Islet precursor cell (in vitro differentiated cells): ENCODE measurements around the gene NTF3.

ENCODE experiments used
- DNase-seq: peaks from one replicate; pipeline ENCODE4 v3.0.0-alpha.2; 2018

NTF3 gene

GRCh38 chr12:5432011-5432400 lies at the start of gene NTF3:
TSS of gene NTF3 (plus strand) at chr12:5432108. CDS start at chr12:5432325, 217 bp downstream.
- peak; percentile 75 for DNase-seq

DNA sequence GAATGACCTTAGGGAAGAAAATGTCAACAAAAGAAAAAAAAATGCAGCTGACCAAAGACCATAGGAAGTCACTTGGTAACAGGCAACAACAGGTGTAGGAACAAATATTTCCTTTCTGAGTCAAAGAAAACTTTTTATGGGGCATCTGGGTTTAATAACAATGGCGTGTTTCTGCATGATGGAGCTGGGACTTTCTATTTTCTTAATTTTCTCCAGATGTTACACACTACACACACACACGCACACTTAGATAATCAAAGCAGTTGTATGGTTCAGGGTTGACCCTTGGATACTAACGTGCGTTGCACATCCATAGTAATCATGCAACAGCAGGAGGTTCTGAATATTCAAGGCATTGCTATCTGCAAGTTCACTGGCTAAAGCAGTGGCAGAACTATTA lies 47.9 kb upstream of the NTF3 start:
- DNase-seq: no peak

- DNase-seq: peak; percentile 31
These were observed 43.0 kb upstream of the NTF3 start for GRCh38 chr12:5388581-5389535.

- peak; percentile 41 for DNase-seq
These were observed 41.6 kb upstream of the NTF3 start for GRCh38 chr12:5390174-5390799.

DNA sequence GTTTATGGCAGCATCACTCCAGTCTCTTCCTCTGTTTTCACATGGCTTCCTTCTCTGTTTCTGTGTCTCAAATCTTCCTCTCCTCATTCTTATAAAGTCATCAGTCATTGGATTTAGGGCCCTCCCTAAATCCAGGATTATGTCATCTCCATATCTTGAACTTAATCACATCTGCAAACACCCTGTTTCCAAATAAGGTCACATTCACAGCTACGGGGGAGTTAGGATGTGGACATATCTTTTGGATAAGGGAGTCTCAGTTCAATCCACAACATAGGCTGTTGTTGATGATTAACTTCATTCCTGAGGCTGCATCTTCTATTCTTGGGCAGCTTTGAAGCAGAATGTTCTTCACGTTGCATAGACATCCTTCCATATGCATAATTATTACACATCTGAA lies 40.3 kb upstream of the NTF3 start:
- peak; percentile 1 for DNase-seq

DNA sequence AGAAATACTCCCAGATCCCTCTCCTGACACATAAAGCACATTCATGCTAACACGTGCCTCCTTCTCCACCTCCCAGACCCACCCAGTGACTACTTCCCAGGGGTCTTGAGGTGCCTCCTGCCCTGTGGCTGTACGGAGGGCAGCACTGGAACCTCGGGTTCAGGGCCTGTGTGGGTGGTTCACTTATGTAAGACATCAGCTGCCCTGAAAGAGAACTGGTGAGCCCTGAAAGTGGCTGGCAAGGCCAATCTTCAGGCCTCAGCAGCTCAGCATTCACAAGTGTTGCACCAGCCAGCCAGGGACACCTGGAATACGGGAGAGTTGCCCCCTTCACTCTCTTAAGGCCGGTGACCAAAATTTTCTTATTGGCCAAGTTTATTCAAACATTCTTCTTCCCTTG lies 38.9 kb upstream of the NTF3 start:
- peak; percentile 37 for DNase-seq

- DNase-seq: no peak
These were observed 36.3 kb upstream of the NTF3 start for GRCh38 chr12:5395443-5396271.

GRCh38 chr12:5396541-5396940 lies 35.4 kb upstream of the NTF3 start:
- no peak for DNase-seq

GRCh38 chr12:5399266-5399665 lies 32.6 kb upstream of the NTF3 start:
- no peak for DNase-seq

GRCh38 chr12:5402009-5402935 lies 29.6 kb upstream of the NTF3 start:
- DNase-seq: no peak

DNA sequence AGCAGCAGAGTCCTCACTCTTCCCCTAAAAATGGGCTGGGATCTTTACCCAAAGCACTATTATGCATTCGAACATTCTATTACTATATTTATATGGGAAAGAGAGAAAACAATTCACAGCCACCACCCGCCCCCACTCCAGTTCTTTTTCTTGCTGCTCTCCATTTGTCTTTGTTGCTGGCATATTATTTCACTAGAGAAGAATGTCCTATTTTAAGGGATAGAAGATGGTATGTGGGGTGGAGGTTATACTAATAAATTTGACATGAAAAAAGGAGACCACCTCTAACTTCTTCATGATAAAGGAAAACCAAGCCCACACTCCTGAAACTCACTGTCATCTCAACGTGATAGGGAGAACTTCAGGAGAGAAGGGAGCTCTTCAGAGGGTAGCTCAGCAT lies 28.5 kb upstream of the NTF3 start:
- DNase-seq: no peak

DNA sequence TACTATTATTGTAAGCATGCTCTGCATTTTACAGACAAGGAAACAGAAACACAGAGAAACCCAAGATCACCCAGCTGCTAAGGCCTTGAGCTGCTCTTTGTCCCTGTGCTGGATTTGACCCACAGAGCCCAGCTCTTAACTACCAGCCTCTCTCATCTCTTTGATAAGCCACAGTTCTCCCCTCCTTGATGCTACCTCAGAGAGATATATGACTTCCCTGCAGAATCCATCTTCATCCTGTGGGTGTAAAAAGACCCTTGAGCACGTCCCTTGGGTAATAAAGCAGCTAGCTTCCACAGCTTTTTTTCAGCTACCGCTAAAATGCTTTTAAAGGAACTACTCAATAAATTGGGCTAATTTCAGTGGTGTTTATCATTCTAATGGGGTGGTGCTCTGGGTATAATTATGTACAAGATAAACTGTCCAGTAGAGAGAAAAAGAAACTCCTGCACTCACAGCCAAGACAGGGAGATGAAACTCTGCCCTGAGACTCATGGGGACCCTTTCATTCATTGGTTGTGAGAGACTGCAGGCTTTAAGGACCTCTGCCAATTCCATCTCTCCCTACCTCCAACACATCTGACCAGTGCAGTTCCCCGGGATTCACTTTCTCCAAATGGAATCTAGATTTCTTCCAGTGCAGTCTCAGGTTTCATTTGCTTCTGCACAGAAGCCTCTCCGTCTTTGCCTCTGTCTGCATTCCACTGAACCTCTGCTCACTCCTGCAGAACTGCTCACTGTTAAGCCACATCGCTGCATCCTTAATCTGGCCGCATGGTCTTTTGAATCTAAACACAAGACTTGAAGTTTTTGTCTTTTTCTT lies 24.7 kb upstream of the NTF3 start:
- DNase-seq: no peak

DNA sequence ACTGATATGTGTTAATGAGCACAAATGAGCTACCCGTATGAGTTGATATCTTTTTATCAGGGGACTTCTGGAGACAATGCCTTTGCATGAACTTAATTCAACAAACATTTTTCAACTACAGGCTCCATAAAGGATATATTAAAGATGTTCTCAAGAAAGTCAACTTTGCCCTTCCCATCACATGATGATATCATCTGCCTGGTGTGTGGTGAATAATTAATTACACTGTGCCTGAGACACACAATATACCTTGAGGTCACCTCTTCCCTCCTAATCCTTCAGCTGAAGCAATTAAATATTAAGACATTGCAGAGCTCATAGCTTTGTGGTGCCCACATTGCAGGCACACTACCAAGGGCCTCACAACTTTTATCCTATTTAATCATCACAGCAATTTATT lies 22.3 kb upstream of the NTF3 start:
- no peak for DNase-seq

DNA sequence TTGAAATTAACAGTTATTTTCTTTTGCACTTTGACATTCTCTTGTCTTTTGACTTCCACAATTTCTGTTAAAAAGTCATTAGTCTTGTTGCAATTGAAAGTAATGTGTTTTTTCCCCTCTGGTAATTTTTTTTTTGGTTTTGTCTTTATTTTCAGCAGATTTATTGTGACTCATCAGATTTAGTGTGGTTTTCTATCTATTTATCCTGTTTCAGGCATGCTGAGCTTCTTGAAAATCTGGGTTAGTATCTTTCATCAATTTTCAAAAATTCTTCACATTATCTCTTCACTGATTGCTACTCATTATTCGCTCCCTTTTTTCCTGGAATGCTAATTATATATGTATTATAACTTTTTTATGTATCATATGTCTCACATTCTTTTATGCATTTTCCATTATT lies 15.3 kb upstream of the NTF3 start:
- DNase-seq: no peak

DNA sequence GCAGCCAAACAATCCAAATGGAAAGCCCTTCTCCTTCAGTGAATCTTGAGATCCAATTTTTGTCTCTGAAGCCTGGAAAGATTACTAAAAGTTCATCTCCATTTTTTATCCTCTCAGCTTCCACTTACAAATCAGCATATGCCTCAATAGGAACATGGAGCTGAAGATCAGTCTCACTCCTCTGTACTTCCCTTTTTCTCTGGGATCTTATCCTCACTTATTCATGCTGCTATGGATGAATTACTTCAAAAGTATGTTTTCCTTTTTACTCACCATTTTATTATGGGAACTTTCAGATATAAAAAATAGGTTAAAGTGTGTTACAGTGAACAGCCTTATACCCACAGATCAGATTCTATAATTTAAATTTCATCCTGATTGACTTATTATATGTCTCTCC lies 14.4 kb upstream of the NTF3 start:
- DNase-seq: no peak

DNA sequence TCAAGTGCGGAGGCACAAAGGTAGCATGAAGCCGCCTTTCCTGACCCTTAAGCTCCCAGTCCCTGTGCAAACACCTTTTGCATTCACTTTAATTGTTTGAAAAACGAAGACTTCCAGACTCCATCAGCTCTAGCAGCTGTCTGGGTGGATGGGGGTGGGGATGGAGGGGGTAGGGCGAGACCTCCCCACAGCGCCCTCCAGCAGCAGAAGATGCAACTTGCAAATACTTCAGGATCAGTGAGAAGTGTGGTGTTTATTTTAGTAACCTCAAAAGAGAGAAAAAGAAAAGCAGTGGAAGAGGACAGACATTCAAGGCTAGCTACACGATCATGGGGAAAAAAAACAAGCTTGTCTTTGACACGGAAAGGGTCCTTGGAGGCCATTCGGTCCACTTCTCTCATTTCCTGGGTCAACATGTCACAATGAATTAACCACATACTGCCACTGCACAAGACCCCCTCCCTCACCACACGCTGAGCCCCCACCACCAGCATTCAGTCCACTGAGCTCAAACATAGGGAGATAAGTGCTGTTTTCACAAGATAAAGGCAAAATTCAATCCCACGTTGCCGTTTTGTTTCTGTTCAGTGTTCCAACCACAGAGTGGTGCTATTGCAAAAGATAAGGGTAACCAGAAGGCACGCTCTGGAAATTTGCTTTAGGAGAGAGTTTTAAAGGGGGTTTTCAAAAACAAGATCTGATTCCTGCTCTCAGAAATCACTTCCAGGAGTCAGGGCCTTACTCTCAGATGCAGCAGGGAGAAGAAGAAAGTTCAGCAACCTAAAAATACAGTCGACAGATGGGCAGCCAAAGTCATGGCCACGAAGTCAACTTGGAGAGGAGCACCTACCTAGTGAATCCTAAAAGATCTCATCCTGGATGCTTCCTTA lies 3.3 kb upstream of the NTF3 start:
- DNase-seq: peak; percentile 78

- peak; percentile 76 for DNase-seq
These were observed 2.0 kb upstream of the NTF3 start for GRCh38 chr12:5429741-5430557.

DNA sequence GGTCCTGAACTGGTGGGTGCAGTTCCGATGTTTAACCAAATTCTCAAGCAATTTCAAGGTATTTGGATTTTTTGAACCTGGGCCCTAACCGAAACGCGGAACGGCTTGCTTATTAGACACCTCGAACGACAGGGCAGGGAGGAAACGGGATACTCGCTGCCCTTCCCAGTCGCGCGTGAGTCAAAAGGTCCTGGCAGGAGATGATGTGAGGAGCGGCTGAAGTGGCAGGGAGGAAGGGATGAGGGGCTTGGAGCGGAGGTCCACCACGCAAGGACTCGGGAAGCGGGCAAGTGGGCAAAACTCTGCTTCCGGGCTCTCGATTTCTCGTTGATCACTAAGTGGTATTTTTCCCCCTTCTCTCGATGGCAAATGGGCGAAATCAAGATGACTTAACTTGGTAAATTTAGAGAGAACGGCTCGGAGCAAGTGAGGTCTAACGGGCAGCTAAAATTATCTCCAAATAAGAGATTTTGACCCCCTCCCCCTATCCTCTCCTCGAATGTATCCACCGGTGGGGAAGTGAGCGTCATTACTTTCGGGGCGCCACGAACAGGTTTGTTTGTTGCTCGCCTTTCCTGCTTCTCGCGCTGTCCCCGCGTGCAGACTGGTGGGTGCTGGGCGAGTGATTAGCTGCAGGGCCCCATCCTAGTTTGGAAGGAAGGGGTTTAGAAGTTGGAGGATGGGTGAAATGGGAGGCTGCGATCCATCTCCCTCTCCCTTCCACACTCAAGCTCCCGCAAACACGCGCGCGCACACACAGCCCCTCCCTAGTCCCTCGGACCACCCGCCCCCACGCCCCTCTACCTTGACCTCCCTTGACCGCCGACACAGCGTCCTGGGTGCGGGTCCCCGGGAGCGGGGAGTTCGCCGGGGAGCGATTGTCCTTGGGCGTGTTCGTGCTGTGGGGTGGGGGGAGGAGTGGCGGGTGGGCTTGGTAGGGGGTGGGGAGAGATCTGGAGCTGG lies 986 bp upstream of the NTF3 start:
- peak; percentile 79 for DNase-seq
